Neuronal stem cell (in vitro differentiated cells): ENCODE data around the gene SPDL1.
"Not testable (repeated sequence)": the region's sequence is repeated elsewhere in the genome, so short reads cannot be mapped to it uniquely, and the experiment has no call there.

Experiments used
- DNase-seq: peaks from one replicate; pipeline ENCODE4 v3.0.0-alpha.2; 2013; ENCODE audit warnings: low spot score
- H2AFZ ChIP-seq: one replicate; pipeline ENCODE4 v1.6.1; 2013; ENCODE audit warnings: mild to moderate bottlenecking, low read length, inconsistent platforms
- H2AK5ac ChIP-seq: 2 replicates; pipeline ENCODE4 v1.6.1; 2013; ENCODE audit warnings: low read depth, mild to moderate bottlenecking, inconsistent platforms, low read length, moderate library complexity, mixed read lengths
- H2BK120ac ChIP-seq: 2 replicates; pipeline ENCODE4 v1.6.1; 2013; ENCODE audit warnings: low read depth, mild to moderate bottlenecking, inconsistent platforms, low read length, moderate library complexity, mixed read lengths
- H2BK12ac ChIP-seq: one replicate; pipeline ENCODE4 v1.6.1; 2013; ENCODE audit warnings: low read length, inconsistent platforms
- H2BK15ac ChIP-seq: 2 replicates; pipeline ENCODE4 v1.6.1; 2013; ENCODE audit warnings: mild to moderate bottlenecking, low read length, inconsistent platforms, mixed read lengths
- H2BK5ac ChIP-seq: one replicate; pipeline ENCODE4 v1.6.1; 2013; ENCODE audit warnings: inconsistent platforms, mild to moderate bottlenecking, low read length, moderate library complexity
- H3K14ac ChIP-seq: one replicate; pipeline ENCODE4 v1.6.1; 2013; ENCODE audit warnings: low read length, inconsistent platforms
- H3K18ac ChIP-seq: 2 replicates; pipeline ENCODE4 v1.6.1; 2013; ENCODE audit warnings: low read length, inconsistent platforms
- H3K23ac ChIP-seq: 2 replicates; pipeline ENCODE4 v1.6.1; 2013; ENCODE audit warnings: low read depth, mild to moderate bottlenecking, mixed read lengths, low read length, inconsistent platforms; ENCODE audit not compliant: poor library complexity
- H3K27ac ChIP-seq: replicated peaks from 3 replicates; pipeline ENCODE4 v1.5.1; 2013; ENCODE audit warnings: low read length, inconsistent platforms
- H3K27me3 ChIP-seq, 3 experiments: 2 replicates each; pipeline ENCODE4 v1.6.1; 2013; ENCODE audit warnings: low read length in 3 of 3, mild to moderate bottlenecking in 2 of 3, inconsistent platforms in 1 of 3, low read depth in 1 of 3, mixed read lengths in 1 of 3, moderate library complexity in 1 of 3; ENCODE audit not compliant: control insufficient read depth in 3 of 3, insufficient read depth in 3 of 3
- H3K36me3 ChIP-seq, 2 donors: replicated peaks in 1 of 2; 2 replicates each; pipeline ENCODE4 v1.6.1; 2013; ENCODE audit warnings: low read length in 2 of 2; ENCODE audit not compliant: control insufficient read depth in 2 of 2, insufficient read depth in 2 of 2
- H3K4ac ChIP-seq: 2 replicates; pipeline ENCODE4 v1.6.1; 2013; ENCODE audit warnings: inconsistent platforms, mild to moderate bottlenecking, low read length, moderate library complexity
- H3K4me1 ChIP-seq, 2 donors: 1 replicate in 1 of 2; 2 replicates in 1 of 2; pipeline ENCODE4 v1.6.1; 2013; ENCODE audit warnings: low read length in 2 of 2, low read depth in 1 of 2; ENCODE audit not compliant: control insufficient read depth in 2 of 2, insufficient read depth in 1 of 2
- H3K4me2 ChIP-seq: one replicate; pipeline ENCODE4 v1.6.1; 2013; ENCODE audit warnings: mild to moderate bottlenecking, low read length, inconsistent platforms; ENCODE audit not compliant: insufficient read depth, poor library complexity, severe bottlenecking
- H3K4me3 ChIP-seq, 2 donors: 2 replicates each; pipeline ENCODE4 v1.5.1; 2013; ENCODE audit warnings: low read length in 2 of 2, mild to moderate bottlenecking in 2 of 2, inconsistent platforms in 1 of 2, moderate library complexity in 1 of 2
- H3K79me1 ChIP-seq: one replicate; pipeline ENCODE4 v1.6.1; 2013; ENCODE audit warnings: low read depth, mild to moderate bottlenecking, inconsistent platforms, low read length, moderate library complexity
- H3K9ac ChIP-seq: one replicate; pipeline ENCODE4 v1.6.1; 2013; ENCODE audit warnings: mild to moderate bottlenecking, low read depth, low read length, inconsistent platforms; ENCODE audit not compliant: poor library complexity
- H3K9me3 ChIP-seq, 2 donors: replicated peaks in 1 of 2; 2 replicates each; pipeline versions ENCODE3 to v1.6.1; 2013; ENCODE audit warnings: low read length in 2 of 2, mild to moderate bottlenecking in 2 of 2, inconsistent platforms in 1 of 2, low read depth in 1 of 2, mixed read lengths in 1 of 2, moderate library complexity in 1 of 2; ENCODE audit not compliant: control insufficient read depth in 2 of 2, insufficient read depth in 1 of 2
- H4K8ac ChIP-seq: one replicate; pipeline ENCODE4 v1.6.1; 2013; ENCODE audit warnings: low read depth, mild to moderate bottlenecking, inconsistent platforms, low read length, moderate library complexity
- H4K91ac ChIP-seq: one replicate; pipeline ENCODE4 v1.6.1; 2013; ENCODE audit warnings: low read length, low read depth, mild to moderate bottlenecking, inconsistent platforms; ENCODE audit not compliant: poor library complexity
- WGBS, 2 donors: extraction: QIAGEN DNeasy Blood & Tissue Kit; methylation state at CpG; one replicate each; pipeline ENCODE4 v1.1.7; 2013; ENCODE audit warnings: missing lambda C conversion rate in 2 of 2, mixed read lengths in 1 of 2; ENCODE audit not compliant: insufficient read length in 2 of 2, insufficient replicate concordance in 1 of 2; ENCODE audit errors: extremely low coverage in 2 of 2; 5-methylcytosine and 5-hydroxymethylcytosine counted together

SPDL1 gene

DNA sequence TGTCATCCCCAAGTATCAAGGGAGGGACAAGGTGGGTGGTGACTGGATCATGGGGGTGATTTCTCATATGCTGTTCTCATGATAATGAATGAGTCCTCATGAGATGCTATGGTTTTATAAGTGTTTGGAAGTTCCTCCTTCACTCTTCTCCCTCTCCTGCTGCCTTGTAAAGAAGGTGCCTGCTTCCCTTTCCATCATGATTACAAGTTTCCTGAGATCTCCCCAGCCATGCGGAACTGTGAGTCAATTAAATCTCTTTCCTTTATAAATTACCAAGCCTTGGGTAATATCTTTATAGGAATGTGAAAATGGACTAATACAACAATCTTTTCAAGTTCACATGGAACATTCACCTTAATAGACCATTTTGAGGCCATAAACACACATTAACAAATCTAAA is 32.0 kb downstream of the SPDL1 start:
- Histone ChIP-seq H3K27me3 (no peaks in the 10 kb centered on the region), H2AK5ac (no peak overlapping the region), H3K27ac (no peak overlapping the region), H4K91ac (no peak overlapping the region), H3K79me1 (no peaks in the 10 kb centered on the region), H2BK15ac (no peak overlapping the region), H2AFZ (no peak overlapping the region), H3K4ac (no peak overlapping the region), H2BK12ac (no peak overlapping the region), H4K8ac (no peak overlapping the region), H3K36me3 (no peaks in the 10 kb centered on the region), H3K14ac (no peak overlapping the region), H3K4me1 (no peaks in the 10 kb centered on the region), H3K18ac (no peak overlapping the region), H2BK5ac (no peak overlapping the region), H3K9ac (no peak overlapping the region), H3K9me3 (no peaks in the 10 kb centered on the region), H3K23ac (no peak overlapping the region), H2BK120ac (no peak overlapping the region), H3K4me2 (no peak overlapping the region), H3K4me3 (no peak overlapping the region)
- no CpG with 5 or more reads among the region's 1 CpG for WGBS, 2 donors
- no peak for DNase-seq

DNA sequence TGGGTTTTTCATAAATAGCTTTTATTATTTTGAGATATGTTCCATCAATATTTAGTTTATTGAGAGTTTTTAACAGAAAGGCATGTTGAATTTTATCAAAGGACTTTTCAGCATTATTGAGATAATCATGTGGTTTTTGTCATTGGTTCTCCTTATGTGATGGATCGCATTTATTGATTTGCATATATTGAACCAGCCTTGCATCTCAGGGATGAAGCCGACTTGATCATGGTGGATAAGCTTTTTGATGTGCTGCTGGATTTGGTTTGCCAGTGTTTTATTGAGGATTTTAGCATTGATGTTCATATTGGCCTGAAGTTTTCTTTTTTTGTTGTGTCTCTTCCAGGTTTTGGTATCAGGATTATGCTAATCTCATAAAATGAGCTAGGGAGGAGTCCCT is 40.7 kb downstream of the SPDL1 start:
- H3K4me2 ChIP-seq, H3K9ac ChIP-seq, H3K4ac ChIP-seq, DNase-seq, H3K27me3 ChIP-seq, H4K91ac ChIP-seq, H3K14ac ChIP-seq, H2AFZ ChIP-seq, H3K36me3 ChIP-seq, H3K18ac ChIP-seq, H3K4me3 ChIP-seq, H2BK120ac ChIP-seq, H3K23ac ChIP-seq, H2BK15ac ChIP-seq, H3K4me1 ChIP-seq, H3K27ac ChIP-seq, H3K79me1 ChIP-seq, H2BK5ac ChIP-seq, H2AK5ac ChIP-seq, H2BK12ac ChIP-seq, H4K8ac ChIP-seq, H3K9me3 ChIP-seq: not testable (repeated sequence)
- no CpG with 5 or more reads among the region's 2 CpGs for WGBS, 2 donors

DNA sequence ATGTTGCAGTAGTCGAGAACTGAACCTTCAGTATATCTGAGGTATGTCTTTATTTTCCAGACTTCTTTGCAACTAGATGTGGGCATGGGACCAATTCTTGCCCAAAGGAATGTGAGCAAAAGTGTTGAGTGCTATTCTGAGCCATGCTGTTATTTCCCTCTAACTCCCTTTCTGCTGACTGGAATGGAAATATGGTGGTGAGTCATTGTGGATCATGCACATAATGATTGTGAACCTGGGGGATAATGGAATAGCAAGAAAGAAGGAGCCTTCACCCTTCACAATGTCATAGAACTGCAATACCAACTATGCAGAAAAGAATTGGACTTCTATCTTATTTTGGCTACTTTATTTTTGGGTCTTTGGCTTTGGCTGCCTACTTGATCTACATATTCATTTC is 43.2 kb downstream of the SPDL1 start:
- Histone ChIP-seq H2BK5ac (no peak overlapping the region), H3K27me3 (no peaks in the 10 kb centered on the region), H3K9me3 (no peaks in the 10 kb centered on the region), H3K18ac (no peak overlapping the region), H3K27ac (no peak overlapping the region), H3K9ac (no peak overlapping the region), H3K4me1 (no peaks in the 10 kb centered on the region), H3K79me1 (no peaks in the 10 kb centered on the region), H2BK15ac (no peak overlapping the region), H4K8ac (no peak overlapping the region), H2AFZ (no peak overlapping the region), H3K4me2 (no peak overlapping the region), H2AK5ac (no peak overlapping the region), H3K14ac (no peak overlapping the region), H3K36me3 (no peaks in the 10 kb centered on the region), H3K23ac (no peak overlapping the region), H2BK120ac (no peak overlapping the region), H3K4me3 (no peak overlapping the region), H2BK12ac (no peak overlapping the region), H3K4ac (no peak overlapping the region), H4K91ac (no peak overlapping the region)
- no peak for DNase-seq
- no CpG with 5 or more reads among the region's 1 CpG for WGBS, 2 donors

DNA sequence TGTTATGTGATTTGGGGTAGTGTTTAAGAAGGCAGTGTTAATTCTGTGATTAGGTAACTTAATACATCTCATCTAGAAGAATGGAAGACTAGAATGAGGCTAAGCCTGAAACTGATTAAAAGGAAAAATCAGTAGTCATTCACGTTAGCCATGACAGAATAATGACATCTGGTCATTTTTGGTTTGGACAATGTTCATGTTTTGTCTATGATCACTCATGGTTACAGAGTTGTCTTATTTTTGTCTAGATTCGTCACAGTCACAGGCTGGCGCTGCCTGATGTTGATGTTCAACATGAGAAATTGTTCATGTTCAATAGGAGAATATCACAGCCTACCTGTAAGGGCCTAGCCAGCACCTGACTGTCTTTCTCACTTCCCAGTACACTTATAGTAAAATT is 44.0 kb downstream of the SPDL1 start:
- Histone ChIP-seq H4K8ac (no peak overlapping the region), H2AFZ (no peak overlapping the region), H3K14ac (no peak overlapping the region), H2BK12ac (no peak overlapping the region), H3K4me3 (no peak overlapping the region), H3K23ac (no peak overlapping the region), H3K4ac (no peak overlapping the region), H3K4me2 (no peak overlapping the region), H3K79me1 (no peaks in the 10 kb centered on the region), H3K4me1 (no peaks in the 10 kb centered on the region), H3K9ac (no peak overlapping the region), H2BK5ac (no peak overlapping the region), H3K9me3 (no peaks in the 10 kb centered on the region), H3K27ac (no peak overlapping the region), H3K36me3 (no peaks in the 10 kb centered on the region), H2BK15ac (no peak overlapping the region), H3K27me3 (no peaks in the 10 kb centered on the region), H2BK120ac (no peak overlapping the region), H3K18ac (no peak overlapping the region), H4K91ac (no peak overlapping the region), H2AK5ac (no peak overlapping the region)
- no CpG with 5 or more reads among the region's 3 CpGs for WGBS, 2 donors
- no peak for DNase-seq
